ENCODE measurements around the gene DOCK4. TPM values are rescaled to one million over a fixed set of nuclear protein-coding genes. Genes with fewer than 3 reads are reported as not detected.

The DOCK4 gene
- total RNA-seq, 1 experiment from 2014 or later, result 4.9 TPM

GRCh38 chr7:111727905-111728634, 478.1 kb downstream of the DOCK4 start:
- Histone ChIP-seq H3K23ac (ENCODE audit: insufficient read length, low read depth, low read length) (no peak overlapping the region), H2BK12ac (ENCODE audit: insufficient read length, low read depth, low read length) (no peak overlapping the region), H3K23me2 (ENCODE audit: insufficient read length, low read depth, low read length, poor library complexity, severe bottlenecking) (no peaks in the 10 kb centered on the region), H3K27me3 (ENCODE audit: insufficient read depth, low read length) (no peaks in the 10 kb centered on the region), H3K14ac (ENCODE audit: insufficient read depth, low read length) (no peak overlapping the region), H4K20me1 (ENCODE audit: control insufficient read depth, insufficient read depth, insufficient read length) (no peaks in the 10 kb centered on the region), H3K4me1 (ENCODE audit: insufficient read depth, low read length) (no peaks in the 10 kb centered on the region), H3K79me2 (ENCODE audit: insufficient read depth, low read length) (no peaks in the 10 kb centered on the region), H3K18ac (ENCODE audit: insufficient read length, low read depth, low read length) (no peak overlapping the region), H2BK20ac (ENCODE audit: low read depth, low read length, poor library complexity, severe bottlenecking) (no peak overlapping the region), H3K79me1 (ENCODE audit: insufficient read depth, low read depth, low read length, poor library complexity, severe bottlenecking) (no peaks in the 10 kb centered on the region), H3K9me3 (ENCODE audit: control insufficient read depth, low read depth, low read length) (no peaks in the 10 kb centered on the region), H4K91ac (ENCODE audit: insufficient read length, low read depth, low read length) (no peak overlapping the region), H3K56ac (ENCODE audit: insufficient read length, low read depth, low read length) (no peak overlapping the region), H2AFZ (ENCODE audit: low read length) (no peak overlapping the region), H2BK15ac (ENCODE audit: low read depth, low read length) (no peak overlapping the region), H2AK5ac (ENCODE audit: insufficient read length, low read length) (no peak overlapping the region), H2BK120ac (ENCODE audit: low read depth, low read length, poor library complexity, severe bottlenecking) (no peak overlapping the region), H4K8ac (replicated peaks; ENCODE audit: insufficient read length, low read depth, low read length) (no peak overlapping the region), H3K9ac (ENCODE audit: extremely low read depth, insufficient read length, low read length) (no peak overlapping the region), H2BK5ac (ENCODE audit: insufficient read length, low read length) (no peak overlapping the region), H3T11ph (ENCODE audit: low read length) (no peak overlapping the region), H3K4ac (ENCODE audit: low read depth, low read length) (no peak overlapping the region), H3K27ac (ENCODE audit: insufficient read length, low read depth, low read length) (no peak overlapping the region), H3K4me2 (ENCODE audit: insufficient read depth, insufficient read length, low read length) (no peak overlapping the region), H4K5ac (ENCODE audit: insufficient read length, low read depth, low read length) (no peak overlapping the region)
- no peak for DNase-seq
- TF ChIP-seq CTCF (conservative IDR thresholded peaks at IDR 0.05), result no peak
- no peaks in the 10 kb centered on the region for H3K36me3 Mint-ChIP-seq (ENCODE audit: insufficient read depth in 1 of 3, low read depth in 3 of 3)
- no peak overlapping the region for H3K4me3 Mint-ChIP-seq
- H3K27me3 Mint-ChIP-seq (ENCODE audit: low read depth), result no peaks in the 10 kb centered on the region
- no peaks in the 10 kb centered on the region for H3K9me3 Mint-ChIP-seq
- H3K27ac Mint-ChIP-seq, result no peak overlapping the region
- H3K4me1 Mint-ChIP-seq, result no peaks in the 10 kb centered on the region
- WGBS (ENCODE audit: extremely low coverage, insufficient read length, low lambda C conversion rate), result no CpG with 5 or more reads among the region's 41 CpGs
